H9 (cell line): ENCODE data around the gene CAMTA1. TPM values are rescaled to one million over a fixed set of nuclear protein-coding genes. Genes with fewer than 3 reads are reported as not detected.

ENCODE experiments used
- DNase-seq: peaks from one replicate; pipeline ENCODE4 v3.0.0-alpha.2; 2017
- H2AFZ ChIP-seq: one replicate; pipeline ENCODE4 v1.6.1; 2013; ENCODE audit warnings: mild to moderate bottlenecking, low read length, control low read depth, moderate library complexity
- H2AK5ac ChIP-seq: 2 replicates; pipeline ENCODE4 v1.6.1; 2013; ENCODE audit warnings: low read length, control low read depth, mixed read lengths; ENCODE audit not compliant: insufficient read length
- H2BK120ac ChIP-seq: one replicate; pipeline ENCODE4 v1.6.1; 2013; ENCODE audit warnings: low read depth, mild to moderate bottlenecking, low read length, control low read depth, inconsistent platforms; ENCODE audit not compliant: poor library complexity, severe bottlenecking
- H2BK12ac ChIP-seq: 2 replicates; pipeline ENCODE4 v1.6.1; 2013; ENCODE audit warnings: low read length, control low read depth, mixed read lengths, low read depth; ENCODE audit not compliant: insufficient read length
- H2BK15ac ChIP-seq: 2 replicates; pipeline ENCODE4 v1.6.1; 2013; ENCODE audit warnings: low read depth, low read length, control low read depth
- H2BK20ac ChIP-seq: one replicate; pipeline ENCODE4 v1.6.1; 2013; ENCODE audit warnings: low read depth, mild to moderate bottlenecking, low read length, control low read depth, inconsistent platforms; ENCODE audit not compliant: poor library complexity, severe bottlenecking
- H2BK5ac ChIP-seq: 2 replicates; pipeline ENCODE4 v1.6.1; 2013; ENCODE audit warnings: low read length, control low read depth, mixed read lengths; ENCODE audit not compliant: insufficient read length
- H3K14ac ChIP-seq: 2 replicates; pipeline ENCODE4 v1.6.1; 2013; ENCODE audit warnings: low read length, control low read depth; ENCODE audit not compliant: insufficient read depth
- H3K18ac ChIP-seq: 2 replicates; pipeline ENCODE4 v1.6.1; 2013; ENCODE audit warnings: low read depth, mild to moderate bottlenecking, mixed read lengths, low read length, control low read depth; ENCODE audit not compliant: insufficient read length
- H3K23ac ChIP-seq: 2 replicates; pipeline ENCODE4 v1.6.1; 2013; ENCODE audit warnings: low read length, control low read depth, mixed read lengths, low read depth; ENCODE audit not compliant: insufficient read length
- H3K23me2 ChIP-seq: 2 replicates; pipeline ENCODE4 v1.6.1; 2013; ENCODE audit warnings: low read depth, mild to moderate bottlenecking, mixed read lengths, low read length, control low read depth; ENCODE audit not compliant: insufficient read length, poor library complexity, severe bottlenecking
- H3K27ac ChIP-seq: 2 replicates; pipeline ENCODE4 v1.5.1; 2013; ENCODE audit warnings: low read length, control low read depth, mixed read lengths, low read depth; ENCODE audit not compliant: insufficient read length
- H3K27me3 ChIP-seq: 2 replicates; pipeline ENCODE4 v1.6.1; 2013; ENCODE audit warnings: low read length, control low read depth, inconsistent platforms; ENCODE audit not compliant: insufficient read depth
- H3K4ac ChIP-seq: 2 replicates; pipeline ENCODE4 v1.6.1; 2013; ENCODE audit warnings: low read depth, mild to moderate bottlenecking, control low read depth, inconsistent platforms, low read length, moderate library complexity
- H3K4me1 ChIP-seq: 2 replicates; pipeline ENCODE4 v1.6.1; 2013; ENCODE audit warnings: low read length, control low read depth, inconsistent platforms; ENCODE audit not compliant: insufficient read depth
- H3K4me2 ChIP-seq: 2 replicates; pipeline ENCODE4 v1.6.1; 2013; ENCODE audit warnings: low read length, control low read depth, mixed read lengths; ENCODE audit not compliant: insufficient read length, insufficient read depth
- H3K56ac ChIP-seq: 2 replicates; pipeline ENCODE4 v1.6.1; 2013; ENCODE audit warnings: low read depth, mild to moderate bottlenecking, mixed read lengths, low read length, control low read depth; ENCODE audit not compliant: insufficient read length
- H3K79me1 ChIP-seq: 2 replicates; pipeline ENCODE4 v1.6.1; 2013; ENCODE audit warnings: low read depth, mild to moderate bottlenecking, moderate library complexity, low read length, control low read depth, inconsistent platforms; ENCODE audit not compliant: insufficient read depth, poor library complexity, severe bottlenecking
- H3K79me2 ChIP-seq: 2 replicates; pipeline ENCODE4 v1.6.1; 2013; ENCODE audit warnings: low read length, control low read depth, inconsistent platforms; ENCODE audit not compliant: insufficient read depth
- H3K9ac ChIP-seq: 2 replicates; pipeline ENCODE4 v1.6.1; 2013; ENCODE audit warnings: low read length, control low read depth, mixed read lengths; ENCODE audit not compliant: insufficient read length; ENCODE audit errors: extremely low read depth
- H3K9me3 ChIP-seq: one replicate; pipeline ENCODE4 v1.6.1; 2013; ENCODE audit warnings: low read depth, low read length, inconsistent platforms; ENCODE audit not compliant: control insufficient read depth
- H3T11ph ChIP-seq: one replicate; pipeline ENCODE4 v1.6.1; 2013; ENCODE audit warnings: mild to moderate bottlenecking, low read length, control low read depth, inconsistent platforms
- H4K20me1 ChIP-seq: one replicate; pipeline ENCODE4 v1.6.1; 2013; ENCODE audit not compliant: control insufficient read depth, insufficient read length, insufficient read depth
- H4K5ac ChIP-seq: 2 replicates; pipeline ENCODE4 v1.6.1; 2013; ENCODE audit warnings: low read depth, mild to moderate bottlenecking, mixed read lengths, low read length, control low read depth; ENCODE audit not compliant: insufficient read length
- H4K8ac ChIP-seq: replicated peaks from 2 replicates; pipeline ENCODE4 v1.6.1; 2013; ENCODE audit warnings: low read length, control low read depth, mixed read lengths, low read depth; ENCODE audit not compliant: insufficient read length
- H4K91ac ChIP-seq: 2 replicates; pipeline ENCODE4 v1.6.1; 2013; ENCODE audit warnings: low read depth, mild to moderate bottlenecking, moderate library complexity, mixed read lengths, low read length, control low read depth; ENCODE audit not compliant: insufficient read length
- H3K27ac Mint-ChIP-seq, 3 experiments: 2 replicates in 2 of 3; 3 replicates in 1 of 3; pipeline ENCODE4 v1.8.0; 2020 to 2021; ENCODE audit warnings: mixed read lengths in 3 of 3, mild to moderate bottlenecking in 1 of 3, moderate library complexity in 1 of 3
- H3K27me3 Mint-ChIP-seq: 2 replicates; pipeline ENCODE4 v1.8.0; 2021; ENCODE audit warnings: low read depth, mild to moderate bottlenecking, moderate library complexity, mixed read lengths
- H3K36me3 Mint-ChIP-seq, 3 experiments: 2 replicates in 2 of 3; 3 replicates in 1 of 3; pipeline ENCODE4 v1.8.0; 2020 to 2021; ENCODE audit warnings: low read depth in 3 of 3, mixed read lengths in 3 of 3; ENCODE audit not compliant: insufficient read depth in 1 of 3
- H3K4me1 Mint-ChIP-seq, 2 experiments: 2 replicates each; pipeline ENCODE4 v1.8.0; 2020; ENCODE audit warnings: mixed read lengths in 2 of 2
- H3K4me3 Mint-ChIP-seq, 2 experiments: 2 replicates in 1 of 2; 3 replicates in 1 of 2; pipeline ENCODE4 v1.8.0; 2020 to 2021; ENCODE audit warnings: mild to moderate bottlenecking in 2 of 2, mixed read lengths in 2 of 2, moderate library complexity in 1 of 2
- H3K9me3 Mint-ChIP-seq, 2 experiments: 2 replicates in 1 of 2; 3 replicates in 1 of 2; pipeline ENCODE4 v1.8.0; 2020; ENCODE audit warnings: mild to moderate bottlenecking in 2 of 2, mixed read lengths in 2 of 2, moderate library complexity in 1 of 2
- CTCF ChIP-seq: fragments of 200-600 bp; sonication (generic); conservative IDR thresholded peaks from 3 replicates; pipeline ENCODE4 v1.8.0; 2021; ENCODE audit warnings: antibody characterized with exemption, mild to moderate bottlenecking
- WGBS: extraction: QIAGEN DNeasy Blood & Tissue Kit; methylation state at CpG from one replicate; pipeline ENCODE4 v1.1.7; 2013; ENCODE audit warnings: missing lambda C conversion rate, low lambda C conversion rate, mixed read lengths; ENCODE audit not compliant: insufficient read length; ENCODE audit errors: extremely low coverage; 5-methylcytosine and 5-hydroxymethylcytosine counted together
- total RNA-seq: library from RNA; stranded (reverse); gene quantifications from 2 replicates; pipeline ENCODE4 v1.2.1, GENCODE V29; 2021

CAMTA1 gene
- total RNA-seq, 1 experiment from 2014 or later = 115 TPM

- H3K4me1 ChIP-seq = no peaks in the 10 kb centered on the region
- no peak overlapping the region for H2BK15ac ChIP-seq
- no peak overlapping the region for H3K18ac ChIP-seq
- H3K79me1 ChIP-seq = no peaks in the 10 kb centered on the region
- no peak overlapping the region for H3K27ac Mint-ChIP-seq
- no peak overlapping the region for H3K27ac ChIP-seq
- no peak overlapping the region for H2BK5ac ChIP-seq
- H2AK5ac ChIP-seq = no peak overlapping the region
- H3K4ac ChIP-seq = no peak overlapping the region
- H3K14ac ChIP-seq = no peak overlapping the region
- H4K5ac ChIP-seq = no peak overlapping the region
- H3K27me3 Mint-ChIP-seq = no peaks in the 10 kb centered on the region; the same call in none of the 2 replicates
- H2BK12ac ChIP-seq = no peak overlapping the region
- no peak overlapping the region for H3K56ac ChIP-seq
- no CpG with 5 or more reads among the region's 1 CpG for WGBS
- no peaks in the 10 kb centered on the region for H3K4me1 Mint-ChIP-seq
- H4K91ac ChIP-seq = no peak overlapping the region
- no peaks in the 10 kb centered on the region for H3K23me2 ChIP-seq
- H2BK20ac ChIP-seq = no peak overlapping the region
- no peaks in the 10 kb centered on the region for H3K79me2 ChIP-seq
- no peaks in the 10 kb centered on the region for H3K9me3 Mint-ChIP-seq
- H3K9me3 ChIP-seq = no peaks in the 10 kb centered on the region
- H3K23ac ChIP-seq = no peak overlapping the region
- H4K8ac ChIP-seq = no peak overlapping the region
- H3K36me3 Mint-ChIP-seq = no peaks in the 10 kb centered on the region
- no peak overlapping the region for H2BK120ac ChIP-seq
- H3K4me2 ChIP-seq = no peak overlapping the region
- H3T11ph ChIP-seq = no peak overlapping the region
- no peak overlapping the region for H3K4me3 Mint-ChIP-seq
- no peak overlapping the region for H3K9ac ChIP-seq
- no peaks in the 10 kb centered on the region for H3K27me3 ChIP-seq
- no peak for TF ChIP-seq CTCF
- no peaks in the 10 kb centered on the region for H4K20me1 ChIP-seq
- no peak for DNase-seq
- H2AFZ ChIP-seq = no peak overlapping the region
Observed at GRCh38 chr1:7004181-7004580, 218.9 kb downstream of the CAMTA1 start.
